Measurements from ENCODE around the gene NHLH1.

The NHLH1 gene

GRCh38 chr1:160418483-160418882 lies 51.6 kb downstream of the NHLH1 start:
- Histone ChIP-seq H3K36me3 (ENCODE audit: insufficient read depth, low read length) (no peaks in the 10 kb centered on the region), H2AFZ (ENCODE audit: low read length) (no peak overlapping the region), H3K9ac (ENCODE audit: low read length) (no peak overlapping the region), H3K9me3 (ENCODE audit: low read length) (no peaks in the 10 kb centered on the region), H3K4me2 (ENCODE audit: low read length) (no peak overlapping the region), H3K79me2 (ENCODE audit: insufficient read depth, low read length) (no peaks in the 10 kb centered on the region), H3F3A (ENCODE audit: insufficient read depth, low read length) (no peaks in the 10 kb centered on the region), H4K20me1 (ENCODE audit: insufficient read depth, low read length) (no peaks in the 10 kb centered on the region), H3K9me2 (ENCODE audit: low read depth, low read length) (no peaks in the 10 kb centered on the region), H3K27me3 (ENCODE audit: insufficient read depth, low read length) (0 out of 2 replicates have a peak, but pooled peaks cover 4% of the 10 kb centered on the region), H3K4me3 (ENCODE audit: low read depth, low read length, poor library complexity, severe bottlenecking) (no peak overlapping the region), H3K4me1 (ENCODE audit: insufficient read depth, low read length, severe bottlenecking) (no peaks in the 10 kb centered on the region), H3K27ac (ENCODE audit: low read depth, low read length, poor library complexity, severe bottlenecking) (no peak overlapping the region)
- no peak for TF ChIP-seq CTCF (IDR thresholded peaks at IDR 0.05; ENCODE audit: low read length)
- no peak for TF ChIP-seq EZH2 (IDR thresholded peaks at IDR 0.05; ENCODE audit: borderline replicate concordance, low read length)

GRCh38 chr1:160419150-160419837 lies 52.4 kb downstream of the NHLH1 start:
- no peaks in the 10 kb centered on the region for H3K36me3 ChIP-seq (ENCODE audit: insufficient read depth, low read length)
- H4K20me1 ChIP-seq (ENCODE audit: insufficient read depth, low read length) = no peaks in the 10 kb centered on the region
- H3K4me1 ChIP-seq (ENCODE audit: insufficient read depth, low read length, severe bottlenecking) = no peaks in the 10 kb centered on the region
- H3K9ac ChIP-seq (ENCODE audit: low read length) = no peak overlapping the region
- no peaks in the 10 kb centered on the region for H3K9me2 ChIP-seq (ENCODE audit: low read depth, low read length)
- no peaks in the 10 kb centered on the region for H3F3A ChIP-seq (ENCODE audit: insufficient read depth, low read length)
- 0 out of 2 replicates have a peak, but pooled peaks cover 4% of the 10 kb centered on the region for H3K27me3 ChIP-seq (ENCODE audit: insufficient read depth, low read length)
- no peak overlapping the region for H2AFZ ChIP-seq (ENCODE audit: low read length)
- H3K27ac ChIP-seq (ENCODE audit: low read depth, low read length, poor library complexity, severe bottlenecking) = no peak overlapping the region
- H3K9me3 ChIP-seq (ENCODE audit: low read length) = no peaks in the 10 kb centered on the region
- no peak for TF ChIP-seq EZH2 (IDR thresholded peaks at IDR 0.05; ENCODE audit: borderline replicate concordance, low read length)
- TF ChIP-seq CTCF (IDR thresholded peaks at IDR 0.05; ENCODE audit: low read length) = no peak
- H3K79me2 ChIP-seq (ENCODE audit: insufficient read depth, low read length) = no peaks in the 10 kb centered on the region
- no peak overlapping the region for H3K4me2 ChIP-seq (ENCODE audit: low read length)
- H3K4me3 ChIP-seq (ENCODE audit: low read depth, low read length, poor library complexity, severe bottlenecking) = no peak overlapping the region

- Histone ChIP-seq H3K36me3 (ENCODE audit: insufficient read depth, low read length) (no peaks in the 10 kb centered on the region), H2AFZ (ENCODE audit: low read length) (no peak overlapping the region), H3K4me3 (ENCODE audit: low read depth, low read length, poor library complexity, severe bottlenecking) (no peak overlapping the region), H3K27ac (ENCODE audit: low read depth, low read length, poor library complexity, severe bottlenecking) (no peak overlapping the region), H3K27me3 (ENCODE audit: insufficient read depth, low read length) (0 out of 2 replicates have a peak, but pooled peaks cover 4% of the 10 kb centered on the region), H3K4me1 (ENCODE audit: insufficient read depth, low read length, severe bottlenecking) (no peaks in the 10 kb centered on the region), H3K9me2 (ENCODE audit: low read depth, low read length) (no peaks in the 10 kb centered on the region), H4K20me1 (ENCODE audit: insufficient read depth, low read length) (no peaks in the 10 kb centered on the region), H3K9me3 (ENCODE audit: low read length) (no peaks in the 10 kb centered on the region), H3F3A (ENCODE audit: insufficient read depth, low read length) (no peaks in the 10 kb centered on the region), H3K9ac (ENCODE audit: low read length) (no peak overlapping the region), H3K79me2 (ENCODE audit: insufficient read depth, low read length) (no peaks in the 10 kb centered on the region), H3K4me2 (ENCODE audit: low read length) (no peak overlapping the region)
- TF ChIP-seq CTCF (IDR thresholded peaks at IDR 0.05; ENCODE audit: low read length) (no peak), EZH2 (IDR thresholded peaks at IDR 0.05; ENCODE audit: borderline replicate concordance, low read length) (no peak)
Measured at GRCh38 chr1:160419838-160420169, 52.9 kb downstream of the NHLH1 start.

All from OCI-LY1 (cell line).